Right lobe of liver (tissue), 6 donors: ENCODE results near the gene SYP. TPM values are rescaled to one million over a fixed set of nuclear protein-coding genes. Genes with fewer than 3 reads are reported as not detected.
A peak's percentile ranks its signal among the peaks of the same experiment; 100 is the strongest.

Experiments
- ATAC-seq, 4 donors: fragments of 200-7000 bp; cut with Tn5 transposase; one replicate each; pipeline ENCODE4 v1.9.1; 2020; ENCODE audit warnings: mild to moderate bottlenecking in 4 of 4, moderate library complexity in 4 of 4
- DNase-seq, 3 donors: peaks; one replicate each; pipeline ENCODE4 v3.0.0-alpha.2; 2020
- H3K27ac ChIP-seq, 3 donors: fragments of 200-600 bp; one replicate each; pipeline ENCODE4 v1.8.0; 2022
- H3K27me3 ChIP-seq, 2 donors: fragments of 200-600 bp; one replicate each; pipeline ENCODE4 v1.8.0; 2022
- H3K36me3 ChIP-seq, 4 donors: fragments of 200-600 bp; sonication (generic) in 1 of 4; one replicate each; pipeline versions ENCODE4 v1.5.1 to v1.8.0; 2017 to 2022; ENCODE audit warnings: control low read depth in 1 of 4
- H3K4me1 ChIP-seq, 4 donors: fragments of 200-600 bp; sonication (generic) in 1 of 4; one replicate each; pipeline versions ENCODE4 v1.5.1 to v1.8.0; 2017 to 2022; ENCODE audit warnings: control low read depth in 1 of 4
- H3K4me3 ChIP-seq, 3 donors: fragments of 200-600 bp; one replicate each; pipeline ENCODE4 v1.8.0; 2022
- H3K9me3 ChIP-seq, 4 donors: fragments of 200-600 bp; sonication (generic) in 1 of 4; one replicate each; pipeline versions ENCODE4 v1.5.1 to v1.8.0; 2017 to 2022; ENCODE audit warnings: control low read depth in 1 of 4
- CTCF ChIP-seq, 4 donors: fragments of 200-600 bp in 3 of 4; fragments of 450-650 bp in 1 of 4; IDR thresholded peaks; one replicate each; pipeline versions ENCODE4 v1.5.1 to v1.8.0; 2016 to 2022; ENCODE audit warnings: antibody characterized with exemption in 4 of 4, mild to moderate bottlenecking in 2 of 4
- POLR2A ChIP-seq: fragments of 450-650 bp; IDR thresholded peaks from one replicate; pipeline ENCODE4 v1.6.1; 2017; ENCODE audit warnings: antibody characterized with exemption, mild to moderate bottlenecking
- WGBS: methylation state at CpG from one replicate; pipeline ENCODE4 v1.1.6; 2018; ENCODE audit warnings: low coverage, low lambda C conversion rate; ENCODE audit not compliant: insufficient coverage; ENCODE audit errors: missing lambda C conversion rate; 5-methylcytosine and 5-hydroxymethylcytosine counted together
- intact Hi-C, 2 donors: fragments of 100-400 bp; cut with DNase I; formaldehyde crosslinking; loops; one replicate each; pipeline versions ENCODE4 v1.11.2 to v1.14.1; 2022
- long read RNA-seq: library from polyadenylated mRNA; unstranded; transcript quantifications from one replicate; pipeline ENCODE4 v2.0.0, GENCODE V29; 2019
- total RNA-seq, 6 experiments: library from RNA; depleted of rRNA in 2 of 6; stranded (reverse); fragments of >200 nt in 2 of 6; fragmentation: NEBNext Ultra II Directional in 3 of 6; extraction: Animal tissue kit (Norgen Biotek cat#: 25700) in 3 of 6; gene quantifications; one replicate each; pipeline versions ENCODE4 v1.1.0 to v1.2.4, GENCODE V29; 2016 to 2023
- donor health status: DM: no; HTN: yes; CAD: no.
- donor health status: DM: no; HTN: no; CAD: no.
- donor health status: DM: no; HTN: no; CAD: no.
- donor health status: DM: no; HTN: yes; CAD: no.
- donor health status: DM: no; HTN: yes; CAD: no.

Gene SYP
- under 1 TPM in 5 of 6 experiments, not detected in 1; 0.12 to 0.39 (median 0.27) TPM for total RNA-seq
- long read RNA-seq, result 0 reads

DNA sequence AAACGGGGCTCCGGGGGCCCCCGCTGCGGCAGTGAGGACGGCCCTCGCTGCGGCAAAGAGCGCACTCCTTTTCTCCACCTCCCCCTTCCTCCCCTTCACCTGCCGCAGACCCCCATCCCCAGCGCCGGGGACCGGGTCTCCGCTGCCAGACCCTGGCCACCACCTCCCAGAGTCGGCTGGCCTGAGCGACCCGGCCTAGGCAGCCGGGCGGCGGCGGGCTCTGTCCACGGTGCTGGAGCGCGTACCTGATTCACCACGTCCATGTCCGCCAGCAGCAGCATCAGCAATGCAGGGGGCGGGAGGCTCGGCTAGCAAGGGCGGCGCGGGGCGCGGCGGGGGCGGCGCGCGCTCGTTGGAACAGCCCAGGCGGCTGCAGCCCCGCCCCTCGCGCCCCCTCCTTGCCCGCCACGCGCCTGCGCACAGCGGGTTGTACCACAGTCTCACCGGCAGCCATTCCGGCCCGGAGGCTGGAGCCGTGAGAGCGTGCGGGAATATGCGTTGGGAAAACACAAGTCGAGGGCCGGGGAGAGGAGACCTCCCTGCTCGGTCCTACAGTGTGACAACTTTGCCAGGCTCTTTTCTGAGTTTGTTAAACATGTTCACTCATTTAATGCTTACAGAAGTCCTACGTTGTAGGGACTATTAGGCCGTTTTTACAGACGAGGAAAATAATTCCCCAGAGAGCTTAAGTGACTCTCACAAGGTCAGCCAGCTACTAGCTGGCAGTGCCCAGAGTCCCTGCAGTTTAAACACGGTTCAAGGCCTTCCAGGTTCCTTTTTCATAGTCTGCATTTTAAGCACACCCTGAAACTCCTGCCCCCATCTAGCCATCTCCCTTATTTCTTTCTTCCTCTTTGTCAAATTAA is at the start of gene SYP:
Gene SYP (minus strand): TSS at position 288 of the 866 bp plus-strand sequence. CDS start 7 bp downstream, at position 281.
- TF ChIP-seq CTCF (IDR thresholded peaks at IDR 0.05), result no peak
- peak; percentile 50 for TF ChIP-seq POLR2A
- H3K36me3 ChIP-seq, result no peaks in the 10 kb centered on the region
- H3K27me3 ChIP-seq, result no peaks in the 10 kb centered on the region
- DNase-seq (peak; percentile 88 to 90 (median 90)), ATAC-seq (peak; percentile 97 to 99 (median 99))
- no peaks in the 10 kb centered on the region for H3K4me1 ChIP-seq
- intact Hi-C loops, result no loop called here
- H3K27ac ChIP-seq, result peak within 1 kb of the TSS in 1 of 3 donors; percentile 18
- peak within 1 kb of the TSS in 1 of 3 donors; percentile 27 for H3K4me3 ChIP-seq
- H3K9me3 ChIP-seq, result no peaks in the 10 kb centered on the region
- WGBS, result 35% methylated on average over 22 of the region's 61 CpGs

GRCh38 chrX:49249616-49250015 is 49.6 kb upstream of the SYP start:
- no peak for DNase-seq

DNA sequence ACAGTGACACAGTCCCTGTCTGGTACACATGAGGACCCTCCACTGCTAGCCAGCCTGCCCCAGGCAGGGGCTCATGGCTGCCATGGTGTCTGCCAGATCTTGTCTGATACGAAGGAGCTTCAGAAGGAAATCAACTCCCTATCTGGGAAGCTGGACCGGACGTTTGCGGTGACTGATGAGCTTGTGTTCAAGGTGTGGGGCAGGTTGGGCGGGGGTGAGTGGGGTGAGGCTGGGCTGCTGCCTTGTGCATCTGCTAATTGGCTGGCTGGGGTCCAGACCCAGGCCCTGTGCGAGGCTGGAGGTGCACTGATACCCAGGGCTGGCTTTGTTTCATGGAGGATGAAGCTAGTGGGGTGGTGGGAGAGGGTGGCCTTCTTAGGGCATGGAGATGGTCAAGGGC is 49.1 kb upstream of the SYP start:
- no CpG with 5 or more reads among the region's 6 CpGs for WGBS
- H3K9me3 ChIP-seq, result no peaks in the 10 kb centered on the region
- ATAC-seq, result no peak
- no peaks in the 10 kb centered on the region for H3K27me3 ChIP-seq
- intact Hi-C loops, result no loop called here
- no peak for DNase-seq
- H3K4me1 ChIP-seq, result no peaks in the 10 kb centered on the region
- no peak overlapping the region for H3K27ac ChIP-seq
- TF ChIP-seq CTCF (IDR thresholded peaks at IDR 0.05), result no peak
- no peak for TF ChIP-seq POLR2A
- no peak overlapping the region for H3K4me3 ChIP-seq
- peaks cover 0 to 3% (median 0%) of the 10 kb centered on the region in 4 donors for H3K36me3 ChIP-seq

More at GRCh38 chrX:49249616-49250015, 49.6 kb upstream of the SYP start:
- peaks cover 0 to 3% (median 0%) of the 10 kb centered on the region in 4 donors for H3K36me3 ChIP-seq
- 70% methylated on average over 4 of the region's 9 CpGs for WGBS
- no peak for ATAC-seq
- no peak overlapping the region for H3K4me3 ChIP-seq
- TF ChIP-seq POLR2A (no peak), CTCF (IDR thresholded peaks at IDR 0.05) (no peak)
- no peaks in the 10 kb centered on the region for H3K4me1 ChIP-seq
- intact Hi-C loops, result no loop called here
- H3K27me3 ChIP-seq, result no peaks in the 10 kb centered on the region
- H3K27ac ChIP-seq, result no peak overlapping the region
- no peaks in the 10 kb centered on the region for H3K9me3 ChIP-seq

GRCh38 chrX:49247916-49248811 is 48.2 kb upstream of the SYP start:
- H3K4me3 ChIP-seq, result no peak overlapping the region
- ATAC-seq (no peak), DNase-seq (no peak)
- no peaks in the 10 kb centered on the region for H3K9me3 ChIP-seq
- TF ChIP-seq CTCF (IDR thresholded peaks at IDR 0.05), result no peak
- no peak for TF ChIP-seq POLR2A
- peaks cover 0 to 6% (median 1%) of the 10 kb centered on the region in 4 donors for H3K36me3 ChIP-seq
- intact Hi-C loops, result no loop called here
- no peaks in the 10 kb centered on the region for H3K4me1 ChIP-seq
- no peaks in the 10 kb centered on the region for H3K27me3 ChIP-seq
- WGBS, result no CpG with 5 or more reads among the region's 28 CpGs
- no peak overlapping the region for H3K27ac ChIP-seq
